ENCODE results near the gene NEAT1. TPM values are rescaled to one million over a fixed set of nuclear protein-coding genes. Genes with fewer than 3 reads are reported as not detected.
A peak's percentile ranks its signal among the peaks of the same experiment; 100 is the strongest.

Gene NEAT1
- total RNA-seq, 2 experiments from 2014 or later = 593 to 683 TPM

GRCh38 chr11:65492387-65492636, 69.7 kb downstream of the NEAT1 start:
- Mint-ChIP-seq H3K4me3 (peak overlapping the region; percentile 48), H3K27me3 (no peaks in the 10 kb centered on the region), H3K27ac (peak overlapping the region; percentile 95), H3K36me3 (peaks cover 2% of the 10 kb centered on the region), H3K4me1 (ENCODE audit: low read depth) (peaks cover 68% of the 10 kb centered on the region), H3K9me3 (no peaks in the 10 kb centered on the region)
- ChIA-PET CTCF (interaction anchor here (0.9 to 2.7 kb wide), 4 partner anchors 13 to 96 kb away, joined by 4 to 14 read pairs (median 7); no protein-coding TSS in a partner anchor), POLR2A (interaction anchor here (1.1 to 26.8 kb wide), 5 partner anchors 11 to 91 kb away, joined by 3 to 4089 read pairs (median 473); partner anchors contain the start of genes MALAT1 and NEAT1)
- DNase-seq = no peak
- intact Hi-C loops (cut with micrococcal nuclease) = no loop called here

DNA sequence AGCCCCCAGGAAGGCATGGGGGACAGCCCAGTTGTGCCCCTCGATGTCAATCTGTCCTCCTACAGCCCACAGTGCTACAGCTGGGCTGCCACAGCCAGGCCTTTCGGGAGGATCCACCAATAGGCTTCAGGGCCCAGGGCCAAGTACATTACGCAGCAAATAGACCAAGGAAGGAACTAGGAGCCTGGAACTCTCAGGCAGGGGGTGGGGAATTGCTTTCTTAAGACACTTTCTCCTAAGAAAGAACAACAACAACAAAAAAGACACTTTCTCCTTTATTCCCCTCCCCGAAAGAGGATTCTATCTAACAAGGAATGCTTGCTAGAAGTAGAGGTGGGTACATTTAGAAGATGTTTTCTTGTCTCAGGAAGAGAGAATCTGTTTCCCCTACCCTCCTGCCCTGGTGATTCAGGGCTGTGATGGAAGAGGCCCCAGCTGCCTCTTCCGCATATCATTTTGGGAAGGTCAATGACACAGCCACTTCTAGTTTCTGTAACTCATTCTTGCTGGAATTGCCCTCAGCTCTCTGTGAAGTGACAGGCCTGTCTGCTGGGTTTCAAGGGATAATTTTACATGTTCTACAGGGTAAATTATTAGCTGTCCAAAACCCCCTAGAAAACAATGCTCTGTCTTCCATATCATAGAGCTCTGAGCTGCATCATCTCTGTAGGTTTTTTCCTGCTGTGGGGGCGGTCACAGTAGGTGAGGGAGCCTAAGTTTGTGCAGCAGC, 70.2 kb downstream of the NEAT1 start:
- Mint-ChIP-seq H3K9me3 (no peaks in the 10 kb centered on the region), H3K4me3 (peak overlapping the region; percentile 68), H3K36me3 (peaks cover 3% of the 10 kb centered on the region), H3K4me1 (ENCODE audit: low read depth) (peaks cover 63% of the 10 kb centered on the region), H3K27me3 (no peaks in the 10 kb centered on the region), H3K27ac (peak overlapping the region; percentile 95)
- peak; percentile 70 for DNase-seq
- ChIA-PET POLR2A (interaction anchor here (1.1 to 26.8 kb wide), 6 partner anchors 11 to 110 kb away, joined by 3 to 4089 read pairs (median 239); partner anchors contain the start of genes MALAT1 and NEAT1), CTCF (interaction anchor here (0.8 to 2.7 kb wide), 8 partner anchors 9 to 95 kb away, joined by 3 to 14 read pairs (median 4); no protein-coding TSS in a partner anchor)
- intact Hi-C loops (cut with micrococcal nuclease) = no loop called here

- H3K9me3 Mint-ChIP-seq = no peaks in the 10 kb centered on the region
- no peak for DNase-seq
- H3K4me3 Mint-ChIP-seq = peak overlapping the region; percentile 68
- CTCF ChIA-PET = interaction anchor here (0.8 to 2.7 kb wide), 6 partner anchors 9 to 78 kb away, joined by 3 to 14 read pairs (median 4); no protein-coding TSS in a partner anchor
- peaks cover 57% of the 10 kb centered on the region for H3K4me1 Mint-ChIP-seq (ENCODE audit: low read depth)
- H3K36me3 Mint-ChIP-seq = peaks cover 4% of the 10 kb centered on the region
- intact Hi-C loops (cut with micrococcal nuclease) = no loop called here
- H3K27ac Mint-ChIP-seq = peak overlapping the region; percentile 95
- no peaks in the 10 kb centered on the region for H3K27me3 Mint-ChIP-seq
- POLR2A ChIA-PET = interaction anchor here (1.1 to 26.8 kb wide), 6 partner anchors 10 to 110 kb away, joined by 3 to 4089 read pairs (median 239); partner anchors contain the start of genes MALAT1 and NEAT1
These were observed 71.0 kb downstream of the NEAT1 start for GRCh38 chr11:65493367-65494176.

Other genes starting within 250 kb of the NEAT1 start
- gene CAPN1, start 240.9 kb upstream of the NEAT1 start, total RNA-seq = 100 to 1,000 TPM; 111 to 116 TPM
- gene POLA2, start 160.8 kb upstream of the NEAT1 start, total RNA-seq = 10 to 100 TPM; 62.9 to 66.9 TPM
- gene CDC42EP2, start 107.9 kb upstream of the NEAT1 start, total RNA-seq = under 1 TPM in 1 of 2 experiments, not detected in 1; 0.26 TPM
- gene DPF2, start 88.9 kb upstream of the NEAT1 start, total RNA-seq = 10 to 100 TPM; 68.7 to 71.6 TPM
- gene TIGD3, start 68.0 kb upstream of the NEAT1 start, total RNA-seq = under 1 TPM; 0.73 to 1.00 TPM
- gene SLC25A45, start 40.2 kb upstream of the NEAT1 start, total RNA-seq = 10 to 100 TPM; 14.4 to 16.1 TPM
- 10 to 100 TPM; 34.7 to 37.9 TPM for gene FRMD8, start 36.2 kb upstream of the NEAT1 start, total RNA-seq
- gene MALAT1, start 76.2 kb downstream of the NEAT1 start, total RNA-seq = 1,000 to 10,000 TPM; 8,046 to 8,888 TPM
- 10 to 100 TPM; 67.8 to 69.8 TPM for gene SCYL1, start 102.3 kb downstream of the NEAT1 start, total RNA-seq
- 10 to 100 TPM; 60.7 to 63.3 TPM for gene LTBP3, start 135.6 kb downstream of the NEAT1 start, total RNA-seq
- gene ZNRD2, start 147.7 kb downstream of the NEAT1 start, total RNA-seq = 10 to 100 TPM; 48.1 to 51.1 TPM
- 10 to 100 TPM; 25.3 to 28.3 TPM for gene FAM89B, start 149.7 kb downstream of the NEAT1 start, total RNA-seq
- 100 to 1,000 TPM; 137 to 141 TPM for gene EHBP1L1, start 153.3 kb downstream of the NEAT1 start, total RNA-seq
- under 1 TPM; 0.29 to 0.31 TPM for gene KCNK7, start 173.0 kb downstream of the NEAT1 start, total RNA-seq
- gene MAP3K11, start 191.4 kb downstream of the NEAT1 start, total RNA-seq = 10 to 100 TPM; 56.7 to 62.6 TPM
- gene PCNX3, start 193.0 kb downstream of the NEAT1 start, total RNA-seq = 10 to 100 TPM; 29.8 to 32.1 TPM
- 100 to 1,000 TPM; 163 to 167 TPM for gene SIPA1, start 215.3 kb downstream of the NEAT1 start, total RNA-seq
- gene RELA, start 240.1 kb downstream of the NEAT1 start, total RNA-seq = 10 to 100 TPM; 74.9 to 76.5 TPM